CD14-positive monocyte (primary cell): Measurements from ENCODE around the gene RANBP10. TPM values are rescaled to one million over a fixed set of nuclear protein-coding genes. Genes with fewer than 3 reads are reported as not detected.

ENCODE experiments used
- DNase-seq, 3 donors: peaks; one replicate each; pipeline ENCODE4 v3.0.0-alpha.2; 2011 to 2022
- H2AFZ ChIP-seq: 2 replicates; pipeline ENCODE4 v1.6.0; 2012; ENCODE audit warnings: mild to moderate bottlenecking, low read depth, low read length, inconsistent platforms; ENCODE audit not compliant: insufficient read depth, poor library complexity, severe bottlenecking
- H3K27ac ChIP-seq, 2 donors: 1 replicate in 1 of 2; 2 replicates in 1 of 2; pipeline ENCODE4 v1.5.1; 2012 to 2013; ENCODE audit warnings: low read length in 2 of 2, control low read depth in 1 of 2, inconsistent platforms in 1 of 2, low read depth in 1 of 2, mild to moderate bottlenecking in 1 of 2
- H3K27me3 ChIP-seq, 2 donors: one replicate each; pipeline versions ENCODE4 v1.6.0 to v1.6.1; 2011 to 2013; ENCODE audit warnings: low read length in 2 of 2; ENCODE audit not compliant: control insufficient read depth in 2 of 2, insufficient read depth in 2 of 2
- H3K36me3 ChIP-seq, 2 donors: replicated peaks in 1 of 2; 1 replicate in 1 of 2; 2 replicates in 1 of 2; pipeline versions ENCODE4 v1.5.1 to v1.6.1; 2012 to 2013; ENCODE audit warnings: low read length in 2 of 2, control low read depth in 1 of 2, inconsistent platforms in 1 of 2, mild to moderate bottlenecking in 1 of 2; ENCODE audit not compliant: insufficient read depth in 2 of 2, control insufficient read depth in 1 of 2
- H3K4me1 ChIP-seq, 2 donors: 1 replicate in 1 of 2; 2 replicates in 1 of 2; pipeline versions ENCODE4 v1.5.1 to v1.6.1; 2012 to 2013; ENCODE audit warnings: low read length in 2 of 2, control low read depth in 1 of 2, inconsistent platforms in 1 of 2, mild to moderate bottlenecking in 1 of 2, moderate library complexity in 1 of 2; ENCODE audit not compliant: insufficient read depth in 2 of 2, control insufficient read depth in 1 of 2
- H3K4me2 ChIP-seq: replicated peaks from 2 replicates; pipeline ENCODE3; 2012; ENCODE audit warnings: low read length, moderate library complexity, mild to moderate bottlenecking; ENCODE audit not compliant: poor library complexity, severe bottlenecking; ENCODE audit errors: extremely low read depth
- H3K4me3 ChIP-seq, 3 experiments: fragments of 200-600 bp in 1 of 3; sonication (generic) in 1 of 3; replicated peaks in 1 of 3; 1 replicate in 2 of 3; 2 replicates in 1 of 3; pipeline ENCODE4 v1.5.1; 2011 to 2013; ENCODE audit warnings: low read length in 3 of 3, mild to moderate bottlenecking in 3 of 3, control low read depth in 2 of 3, low read depth in 2 of 3, inconsistent platforms in 1 of 3, moderate library complexity in 1 of 3
- H3K79me2 ChIP-seq: 2 replicates; pipeline ENCODE4 v1.6.0; 2012; ENCODE audit warnings: mild to moderate bottlenecking, control low read depth, inconsistent platforms, low read length, moderate library complexity; ENCODE audit not compliant: insufficient read depth
- H3K9ac ChIP-seq: 2 replicates; pipeline ENCODE4 v1.6.0; 2017; ENCODE audit warnings: low read length, mild to moderate bottlenecking; ENCODE audit not compliant: insufficient read depth, poor library complexity, severe bottlenecking
- H3K9me3 ChIP-seq, 2 donors: replicated peaks in 1 of 2; 1 replicate in 1 of 2; 2 replicates in 1 of 2; pipeline versions ENCODE4 v1.5.1 to v1.6.1; 2012 to 2013; ENCODE audit warnings: low read length in 2 of 2, control low read depth in 1 of 2; ENCODE audit not compliant: control insufficient read depth in 1 of 2, insufficient read depth in 1 of 2
- H4K20me1 ChIP-seq: 2 replicates; pipeline ENCODE4 v1.6.0; 2012; ENCODE audit warnings: mild to moderate bottlenecking, low read length, control low read depth, moderate library complexity; ENCODE audit not compliant: insufficient read depth
- H3K27ac Mint-ChIP-seq, 7 donors: one replicate each; pipeline ENCODE4 v1.8.0; 2020; ENCODE audit warnings: mild to moderate bottlenecking in 7 of 7, mixed read lengths in 7 of 7, moderate library complexity in 6 of 7, inconsistent platforms in 2 of 7
- H3K27me3 Mint-ChIP-seq, 3 donors: one replicate each; pipeline ENCODE4 v1.8.0; 2021 to 2022; ENCODE audit warnings: low read depth in 3 of 3, mild to moderate bottlenecking in 3 of 3, mixed read lengths in 3 of 3, moderate library complexity in 3 of 3, inconsistent platforms in 1 of 3
- H3K36me3 Mint-ChIP-seq, 2 donors: one replicate each; pipeline ENCODE4 v1.8.0; 2020; ENCODE audit warnings: mixed read lengths in 2 of 2, inconsistent platforms in 1 of 2, mild to moderate bottlenecking in 1 of 2
- H3K4me1 Mint-ChIP-seq: one replicate; pipeline ENCODE4 v1.8.0; 2020; ENCODE audit warnings: mild to moderate bottlenecking, mixed read lengths
- H3K4me3 Mint-ChIP-seq, 2 donors: one replicate each; pipeline ENCODE4 v1.8.0; 2020; ENCODE audit warnings: mild to moderate bottlenecking in 2 of 2, mixed read lengths in 2 of 2, moderate library complexity in 1 of 2
- H3K9me3 Mint-ChIP-seq, 7 donors: one replicate each; pipeline ENCODE4 v1.8.0; 2020 to 2022; ENCODE audit warnings: mixed read lengths in 7 of 7, mild to moderate bottlenecking in 6 of 7, moderate library complexity in 6 of 7, inconsistent platforms in 2 of 7
- WGBS: methylation state at CpG from one replicate; pipeline ENCODE4 v1.1.5; 2013; ENCODE audit warnings: missing lambda C conversion rate; ENCODE audit not compliant: insufficient coverage; 5-methylcytosine and 5-hydroxymethylcytosine counted together
- intact Hi-C, 2 donors: fragments of 100-400 bp; cut with micrococcal nuclease; formaldehyde crosslinking; loops; one replicate each; pipeline versions ENCODE4 v1.15.0 to v1.15.1; 2023
- polyA plus RNA-seq, 3 donors: library from polyadenylated mRNA; depleted of rRNA in 1 of 3; unstranded in 2 of 3; stranded (reverse) in 1 of 3; fragments of 300-500 nt in 2 of 3; fragments of >200 nt in 1 of 3; fragmentation: Illumina TruSeq in 2 of 3; gene quantifications; 1 replicate in 2 of 3; 2 replicates in 1 of 3; pipeline ENCODE4 v1.2.3, GENCODE V29; 2012 to 2021
- TF ChIP-seq, protein P1 (sequence below): fragments of 200-600 bp; IDR thresholded peaks from one replicate; pipeline ENCODE4 v1.8.0; 2022; ENCODE audit warnings: antibody characterized with exemption, mild to moderate bottlenecking

The RANBP10 gene
- polyA plus RNA-seq, 3 donors = 6.4 to 16.7 (median 6.6) TPM

DNA sequence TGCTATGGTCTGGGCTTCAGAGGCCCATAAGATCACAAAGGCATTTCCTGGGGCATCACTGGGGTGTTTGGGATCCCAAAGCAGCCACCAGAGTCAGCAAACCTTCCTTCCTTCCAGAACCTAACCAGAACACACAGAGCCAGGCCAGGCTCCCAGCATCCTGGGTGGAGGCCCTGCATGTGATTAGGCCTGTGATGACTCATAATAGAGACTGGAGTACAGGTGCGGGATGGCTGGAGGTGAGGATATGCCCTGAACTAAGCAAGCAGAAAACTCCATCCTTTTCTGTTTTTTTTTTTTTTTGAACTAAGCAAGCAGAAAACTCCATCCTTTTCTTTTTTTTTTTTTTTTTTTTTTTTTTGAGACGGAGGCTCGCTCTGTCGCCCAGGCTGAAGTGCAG is 69.5 kb downstream of the RANBP10 start:
- H3K36me3 ChIP-seq = peaks cover 42 to 71% of the 10 kb centered on the region in 2 donors

DNA sequence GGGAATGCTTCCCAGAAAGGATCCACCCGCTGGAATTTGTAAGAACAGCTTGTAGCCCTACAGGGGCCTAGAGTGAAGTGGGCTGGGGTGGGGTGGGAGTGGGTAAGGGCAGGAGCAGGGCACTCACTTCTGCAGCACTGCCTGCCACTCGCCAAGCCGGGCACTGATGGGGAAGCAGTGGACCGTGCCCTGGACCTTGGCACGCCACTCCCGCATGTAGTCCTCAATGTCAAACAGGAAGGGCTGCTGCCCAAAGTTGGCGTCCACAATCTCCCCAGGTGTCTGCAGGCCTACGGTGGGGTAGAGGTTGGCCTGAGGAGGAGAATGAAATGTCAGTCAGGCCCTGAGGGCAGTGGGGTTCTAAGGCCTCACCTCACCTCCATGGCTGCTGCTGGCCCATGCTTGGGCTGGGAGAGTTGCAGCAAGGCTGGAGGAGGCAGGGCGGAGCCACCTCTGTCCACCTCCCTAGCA is 71.6 kb downstream of the RANBP10 start:
- Mint-ChIP-seq H3K27me3 (peaks cover 0 to 1% (median 0%) of the 10 kb centered on the region in 3 donors), H3K27ac (no peak overlapping the region), H3K9me3 (no peaks in the 10 kb centered on the region), H3K4me1 (no peaks in the 10 kb centered on the region), H3K36me3 (peaks cover 38 to 69% of the 10 kb centered on the region in 2 donors), H3K4me3 (no peak overlapping the region)
- Histone ChIP-seq H3K36me3 (peaks cover 48 to 72% of the 10 kb centered on the region in 2 donors), H3K27ac (no peak overlapping the region), H3K79me2 (no peaks in the 10 kb centered on the region), H4K20me1 (no peaks in the 10 kb centered on the region), H3K4me1 (no peaks in the 10 kb centered on the region), H3K27me3 (no peaks in the 10 kb centered on the region), H3K4me2 (no peak overlapping the region), H3K9ac (no peak overlapping the region), H3K9me3 (no peaks in the 10 kb centered on the region), H2AFZ (no peak overlapping the region), H3K4me3 (no peak overlapping the region)
- no peak for DNase-seq
- 99% methylated on average over 9 of the region's 9 CpGs for WGBS
- intact Hi-C loops = no loop called here
- TF ChIP-seq, protein P1, sequence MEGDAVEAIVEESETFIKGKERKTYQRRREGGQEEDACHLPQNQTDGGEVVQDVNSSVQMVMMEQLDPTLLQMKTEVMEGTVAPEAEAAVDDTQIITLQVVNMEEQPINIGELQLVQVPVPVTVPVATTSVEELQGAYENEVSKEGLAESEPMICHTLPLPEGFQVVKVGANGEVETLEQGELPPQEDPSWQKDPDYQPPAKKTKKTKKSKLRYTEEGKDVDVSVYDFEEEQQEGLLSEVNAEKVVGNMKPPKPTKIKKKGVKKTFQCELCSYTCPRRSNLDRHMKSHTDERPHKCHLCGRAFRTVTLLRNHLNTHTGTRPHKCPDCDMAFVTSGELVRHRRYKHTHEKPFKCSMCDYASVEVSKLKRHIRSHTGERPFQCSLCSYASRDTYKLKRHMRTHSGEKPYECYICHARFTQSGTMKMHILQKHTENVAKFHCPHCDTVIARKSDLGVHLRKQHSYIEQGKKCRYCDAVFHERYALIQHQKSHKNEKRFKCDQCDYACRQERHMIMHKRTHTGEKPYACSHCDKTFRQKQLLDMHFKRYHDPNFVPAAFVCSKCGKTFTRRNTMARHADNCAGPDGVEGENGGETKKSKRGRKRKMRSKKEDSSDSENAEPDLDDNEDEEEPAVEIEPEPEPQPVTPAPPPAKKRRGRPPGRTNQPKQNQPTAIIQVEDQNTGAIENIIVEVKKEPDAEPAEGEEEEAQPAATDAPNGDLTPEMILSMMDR = no peak

More for the DNA sequence above, 69.5 kb downstream of the RANBP10 start:
- H3K9me3 ChIP-seq = no peaks in the 10 kb centered on the region
- no peak overlapping the region for H3K4me3 Mint-ChIP-seq
- no peak overlapping the region for H3K27ac ChIP-seq
- no peak for DNase-seq
- H4K20me1 ChIP-seq = no peaks in the 10 kb centered on the region
- no peak overlapping the region for H3K9ac ChIP-seq
- H2AFZ ChIP-seq = no peak overlapping the region
- H3K4me2 ChIP-seq = no peak overlapping the region
- H3K79me2 ChIP-seq = no peaks in the 10 kb centered on the region
- TF ChIP-seq, protein P1 = no peak
- no peaks in the 10 kb centered on the region for H3K4me1 Mint-ChIP-seq
- H3K27ac Mint-ChIP-seq = peak overlapping the region in 1 of 7 donors; percentile 53
- intact Hi-C loops = no loop called here
- H3K27me3 ChIP-seq = no peaks in the 10 kb centered on the region
- no peaks in the 10 kb centered on the region for H3K27me3 Mint-ChIP-seq
- WGBS = 100% methylated on average over 3 of the region's 4 CpGs
- no peaks in the 10 kb centered on the region for H3K4me1 ChIP-seq
- no peaks in the 10 kb centered on the region for H3K9me3 Mint-ChIP-seq
- peaks cover 33 to 68% of the 10 kb centered on the region in 2 donors for H3K36me3 Mint-ChIP-seq
- H3K4me3 ChIP-seq = no peak overlapping the region
